Keratinocyte (primary cell): Measurements from ENCODE around the gene ST3GAL5.

Source experiments
- CTCF ChIP-seq, 3 experiments: IDR thresholded peaks in 1 of 3; conservative IDR thresholded peaks in 1 of 3; optimal IDR thresholded peaks in 1 of 3; 2 replicates in 2 of 3; 3 replicates in 1 of 3; pipeline versions ENCODE3 to v1.5.1; 2011; ENCODE audit warnings: low read length in 3 of 3, mild to moderate bottlenecking in 3 of 3, moderate library complexity in 2 of 3, control low read depth in 1 of 3, inconsistent platforms in 1 of 3; ENCODE audit not compliant: insufficient read depth in 2 of 3; ENCODE audit errors: extremely low read depth in 1 of 3
- EZH2 ChIP-seq: IDR thresholded peaks from one replicate; pipeline ENCODE4 v1.6.1; 2012; ENCODE audit warnings: inconsistent platforms, mild to moderate bottlenecking, low read length, moderate library complexity

GRCh38 chr2:85851253-85852151, 37.3 kb downstream of the ST3GAL5 start:
- TF ChIP-seq CTCF (optimal IDR thresholded peaks at IDR 0.05 in 1 of 3, IDR thresholded peaks at IDR 0.05 in 1 of 3, conservative IDR thresholded peaks at IDR 0.05 in 1 of 3; ENCODE audit: extremely low read depth in 1 of 3, insufficient read depth in 2 of 3, low read length in 3 of 3) (no peak), EZH2 (no peak)
